ENCODE results near the gene CCDC97. TPM values are rescaled to one million over a fixed set of nuclear protein-coding genes. Genes with fewer than 3 reads are reported as not detected.

The CCDC97 gene
- total RNA-seq, 1 donor from 2014 or later = 21.8 TPM

- H3K4me1 Mint-ChIP-seq (ENCODE audit: low read depth) = peaks cover 49% of the 10 kb centered on the region
- DNase-seq (ENCODE audit: low spot score) = no peak
- H3K27me3 Mint-ChIP-seq (ENCODE audit: low read depth) = no peaks in the 10 kb centered on the region
- TF ChIP-seq CTCF (IDR thresholded peaks at IDR 0.05) = no peak
- H3K9me3 Mint-ChIP-seq (ENCODE audit: low read depth) = no peaks in the 10 kb centered on the region
- peaks cover 28% of the 10 kb centered on the region for H3K36me3 Mint-ChIP-seq (ENCODE audit: low read depth)
- H3K27ac Mint-ChIP-seq (ENCODE audit: unreplicated experiment) = no peak overlapping the region
- no peak overlapping the region for H3K4me3 Mint-ChIP-seq (ENCODE audit: unreplicated experiment)
Measured at GRCh38 chr19:41318696-41319499, 8.9 kb downstream of the CCDC97 start.

GRCh38 chr19:41319500-41320184 lies 9.7 kb downstream of the CCDC97 start:
- no peak for DNase-seq (ENCODE audit: low spot score)
- peaks cover 26% of the 10 kb centered on the region for H3K36me3 Mint-ChIP-seq (ENCODE audit: low read depth)
- H3K4me1 Mint-ChIP-seq (ENCODE audit: low read depth) = peaks cover 57% of the 10 kb centered on the region
- H3K9me3 Mint-ChIP-seq (ENCODE audit: low read depth) = no peaks in the 10 kb centered on the region
- TF ChIP-seq CTCF (IDR thresholded peaks at IDR 0.05) = no peak
- no peak overlapping the region for H3K4me3 Mint-ChIP-seq (ENCODE audit: unreplicated experiment)
- peak overlapping the region; percentile 41 for H3K27ac Mint-ChIP-seq (ENCODE audit: unreplicated experiment)
- no peaks in the 10 kb centered on the region for H3K27me3 Mint-ChIP-seq (ENCODE audit: low read depth)

GRCh38 chr19:41320185-41320518 lies 10.2 kb downstream of the CCDC97 start:
- Mint-ChIP-seq H3K27ac (ENCODE audit: unreplicated experiment) (peak overlapping the region; percentile 27), H3K9me3 (ENCODE audit: low read depth) (no peaks in the 10 kb centered on the region), H3K4me3 (ENCODE audit: unreplicated experiment) (no peak overlapping the region), H3K36me3 (ENCODE audit: low read depth) (peaks cover 26% of the 10 kb centered on the region), H3K4me1 (ENCODE audit: low read depth) (peaks cover 61% of the 10 kb centered on the region), H3K27me3 (ENCODE audit: low read depth) (no peaks in the 10 kb centered on the region)
- TF ChIP-seq CTCF (IDR thresholded peaks at IDR 0.05) = no peak
- no peak for DNase-seq (ENCODE audit: low spot score)

GRCh38 chr19:41320568-41320967 lies 10.6 kb downstream of the CCDC97 start:
- Mint-ChIP-seq H3K27me3 (ENCODE audit: low read depth) (no peaks in the 10 kb centered on the region), H3K27ac (ENCODE audit: unreplicated experiment) (peak overlapping the region; percentile 74), H3K9me3 (ENCODE audit: low read depth) (no peaks in the 10 kb centered on the region), H3K36me3 (ENCODE audit: low read depth) (peaks cover 26% of the 10 kb centered on the region), H3K4me3 (ENCODE audit: unreplicated experiment) (no peak overlapping the region), H3K4me1 (ENCODE audit: low read depth) (peaks cover 65% of the 10 kb centered on the region)
- no peak for DNase-seq (ENCODE audit: low spot score)
- no peak for TF ChIP-seq CTCF (IDR thresholded peaks at IDR 0.05)

GRCh38 chr19:41321204-41321599 lies 11.2 kb downstream of the CCDC97 start:
- no peak for DNase-seq (ENCODE audit: low spot score)
- H3K4me3 Mint-ChIP-seq (ENCODE audit: unreplicated experiment) = no peak overlapping the region
- no peak for TF ChIP-seq CTCF (IDR thresholded peaks at IDR 0.05)
- H3K9me3 Mint-ChIP-seq (ENCODE audit: low read depth) = no peaks in the 10 kb centered on the region
- peaks cover 68% of the 10 kb centered on the region for H3K4me1 Mint-ChIP-seq (ENCODE audit: low read depth)
- H3K36me3 Mint-ChIP-seq (ENCODE audit: low read depth) = peaks cover 23% of the 10 kb centered on the region
- H3K27ac Mint-ChIP-seq (ENCODE audit: unreplicated experiment) = peak overlapping the region; percentile 100
- no peaks in the 10 kb centered on the region for H3K27me3 Mint-ChIP-seq (ENCODE audit: low read depth)

Measured in chondrocyte (in vitro differentiated cells).